ENCODE results near the gene CHMP6. TPM values are rescaled to one million over a fixed set of nuclear protein-coding genes. Genes with fewer than 3 reads are reported as not detected.

The CHMP6 gene
- total and polyA plus RNA-seq, 9 of the 15 experiments (the other 6 are each of a cell fraction or from before 2014, with no cell fraction given) = 0.25 to 30.4 (median 13.4) TPM

DNA sequence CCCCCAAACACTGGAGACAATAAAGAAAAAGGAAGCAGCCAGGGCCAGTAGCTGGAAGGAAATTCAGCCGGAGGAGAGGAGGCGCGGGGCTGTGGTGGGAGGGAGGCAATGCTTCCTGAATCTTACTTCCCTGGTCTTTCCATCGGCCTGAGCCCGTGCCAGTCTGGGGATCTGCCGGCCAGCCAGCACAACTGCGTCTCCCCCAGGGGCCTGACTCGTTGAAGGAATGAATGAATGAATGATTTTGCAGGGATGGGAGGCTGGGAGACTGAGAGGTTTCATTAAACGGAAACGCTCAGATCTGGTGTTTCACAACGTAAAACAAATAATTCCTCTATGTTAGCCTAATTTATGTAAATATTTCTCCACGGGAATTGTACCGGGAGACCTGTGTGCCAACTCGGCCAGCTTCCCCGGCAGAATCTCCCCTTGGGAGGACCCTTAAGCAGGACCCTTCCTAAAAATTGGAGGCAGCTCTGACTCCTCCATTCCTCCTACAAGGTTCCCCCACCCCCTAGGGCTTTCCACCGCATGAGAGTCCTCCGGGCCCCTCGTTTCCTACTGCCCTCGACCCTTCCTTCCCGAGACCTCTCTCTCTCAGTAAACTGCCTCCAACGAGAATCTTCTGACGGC is 42.0 kb downstream of the CHMP6 start:
- Histone ChIP-seq H3K4me2 (ENCODE audit: insufficient read depth, low read length) (peak overlapping the region; percentile 77), H4K20me1 (replicated peaks; ENCODE audit: control insufficient read depth, insufficient read depth, low read length) (peaks cover 16% of the 10 kb centered on the region; the same call in 1 of the 2 replicates), H3K27me3 (ENCODE audit: control insufficient read depth in 2 of 2, insufficient read depth in 2 of 2, low read length in 2 of 2) (no peaks in the 10 kb centered on the region), H3K27ac (ENCODE audit: extremely low read depth, low read depth, low read length) (no peak overlapping the region), H3K4me1 (replicated peaks in 1 of 2; ENCODE audit: control insufficient read depth in 2 of 2, insufficient read depth in 2 of 2, low read length in 2 of 2) (peaks cover 13 to 68% of the 10 kb centered on the region in 2 experiments), H3K36me3 (ENCODE audit: control insufficient read depth, insufficient read depth, low read length) (peaks cover 22% of the 10 kb centered on the region; the same call in 2 of the 3 replicates), H3K9ac (ENCODE audit: insufficient read depth in 1 of 2, low read depth in 2 of 2, low read length in 2 of 2) (peak overlapping the region; percentile 53 to 91; a peak in 3 of 4 replicates), H3K9me1 (ENCODE audit: control insufficient read depth, insufficient read depth, low read length) (no peaks in the 10 kb centered on the region), H3K9me3 (replicated peaks; ENCODE audit: control insufficient read depth, insufficient read depth, low read depth, low read length) (no peaks in the 10 kb centered on the region), H3K79me2 (ENCODE audit: control insufficient read depth, insufficient read depth, low read length) (peaks cover 38% of the 10 kb centered on the region), H2AFZ (ENCODE audit: low read depth, low read length) (0 out of 2 replicates have a peak overlapping the region, but pooled peaks have one; percentile 58), H3K4me3 (peak overlapping the region; percentile 70)
- POLR2A ChIA-PET = interaction anchor here (0.6 to 1.1 kb wide), 5 partner anchors 14 to 1822 kb away, joined by 3 read pairs; no protein-coding TSS in a partner anchor
- in situ Hi-C loops (cut with MboI) = no loop called here
- FAIRE-seq (no peak), ATAC-seq (no peak), DNase-seq (ENCODE audit: extremely low read depth in 1 of 4, low spot score in 3 of 4) (no peak)
- 43% methylated on average over 21 of the region's 22 CpGs for WGBS (ENCODE audit: insufficient coverage, low coverage, missing lambda C conversion rate)
- intact Hi-C loops (cut with micrococcal nuclease) = loop anchor here (2.0 kb wide), 1 partner anchor 23 kb away; no protein-coding TSS in a partner anchor
- CTCF ChIA-PET (ENCODE audit: low intra/inter-chr PET ratio) = no interaction called here
- TF ChIP-seq ZNF24 (IDR thresholded peaks at IDR 0.05) (peak; percentile 77; the same call in 1 of the 2 replicates), SIRT6 (IDR thresholded peaks at IDR 0.05; ENCODE audit: low read depth, low read length) (no peak), ZBTB7A (IDR thresholded peaks at IDR 0.05; ENCODE audit: borderline replicate concordance, control insufficient read depth, low read depth, low read length) (0 out of 2 replicates have a peak, but pooled peaks have one; percentile 3)
- TF ChIP-seq, protein P1, sequence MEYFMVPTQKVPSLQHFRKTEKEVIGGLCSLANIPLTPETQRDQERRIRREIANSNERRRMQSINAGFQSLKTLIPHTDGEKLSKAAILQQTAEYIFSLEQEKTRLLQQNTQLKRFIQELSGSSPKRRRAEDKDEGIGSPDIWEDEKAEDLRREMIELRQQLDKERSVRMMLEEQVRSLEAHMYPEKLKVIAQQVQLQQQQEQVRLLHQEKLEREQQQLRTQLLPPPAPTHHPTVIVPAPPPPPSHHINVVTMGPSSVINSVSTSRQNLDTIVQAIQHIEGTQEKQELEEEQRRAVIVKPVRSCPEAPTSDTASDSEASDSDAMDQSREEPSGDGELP (CRISPR knock-in tag; IDR thresholded peaks at IDR 0.05; ENCODE audit: borderline replicate concordance) = peak; percentile 43; the same call in 1 of the 2 replicates
- no TSS peak for BruUV-seq (replicated peaks)
